ENCODE data around the gene CALY. TPM values are rescaled to one million over a fixed set of nuclear protein-coding genes. Genes with fewer than 3 reads are reported as not detected.

CALY gene
- total RNA-seq, 1 experiment from 2014 or later, result 1.9 TPM

GRCh38 chr10:133329491-133330202 is 7.0 kb downstream of the CALY start:
- DNase-seq (ENCODE audit: low read depth, low spot score) (no peak), ATAC-seq (peak; percentile 87)
- no TSS peak for BruUV-seq (replicated peaks)
- in situ Hi-C loops (cut with HindIII; ENCODE audit: low pct_unique_long_range_greater_than_20kb, low sequenced_read_pairs) (no loop called here), intact Hi-C loops (cut with micrococcal nuclease; ENCODE audit: unreplicated experiment) (no loop called here)
- ChIA-PET CTCF (interaction anchor here (0.6 to 1.3 kb wide), 7 partner anchors 14 to 187 kb away, joined by 3 to 7 read pairs (median 3); partner anchors contain the start of gene MTG1), POLR2A (no interaction called here)
- TF ChIP-seq TCF7L2 (IDR thresholded peaks at IDR 0.05; ENCODE audit: low read depth, low read length) (peak; percentile 47; the same call in 1 of the 2 replicates), POLR2AphosphoS5 (IDR thresholded peaks at IDR 0.05; ENCODE audit: low read depth, low read length) (no peak; the same call in 1 of the 2 replicates), CTCF (IDR thresholded peaks at IDR 0.05) (peak; percentile 100), REST (IDR thresholded peaks at IDR 0.05; ENCODE audit: insufficient read depth in 1 of 2, low read depth in 2 of 2, low read length in 1 of 2) (no peak), SIN3A (IDR thresholded peaks at IDR 0.05; ENCODE audit: borderline replicate concordance, insufficient read depth, low read depth, low read length) (no peak)
- no peaks in the 10 kb centered on the region for H3K36me3 ChIP-seq (ENCODE audit: control insufficient read depth, insufficient read depth, low read length)
- H3K27me3 ChIP-seq (ENCODE audit: control insufficient read depth, insufficient read depth, low read length), result peaks cover 8% of the 10 kb centered on the region
- H3K4me1 ChIP-seq (ENCODE audit: control insufficient read depth, insufficient read depth, low read length), result peaks cover 14% of the 10 kb centered on the region
- no peak overlapping the region for H3K27ac ChIP-seq (ENCODE audit: low read length)
- peak overlapping the region; percentile 12 to 48; a peak in 2 of 4 replicates for H3K4me3 ChIP-seq (ENCODE audit: low read depth in 2 of 2, low read length in 2 of 2)
- no peaks in the 10 kb centered on the region for H3K9me3 ChIP-seq (ENCODE audit: control insufficient read depth, insufficient read depth, low read depth, low read length)

GRCh38 chr10:133328358-133329343 is 8.0 kb downstream of the CALY start:
- BruUV-seq (replicated peaks), result no TSS peak
- H3K4me1 ChIP-seq (ENCODE audit: control insufficient read depth, insufficient read depth, low read length), result peaks cover 17% of the 10 kb centered on the region
- CTCF ChIA-PET, result interaction anchor here (0.6 to 1.3 kb wide), 6 partner anchors 15 to 188 kb away, joined by 3 to 7 read pairs (median 4); partner anchors contain the start of gene MTG1
- H3K36me3 ChIP-seq (ENCODE audit: control insufficient read depth, insufficient read depth, low read length), result no peaks in the 10 kb centered on the region
- intact Hi-C loops (cut with micrococcal nuclease; ENCODE audit: unreplicated experiment) (no loop called here), in situ Hi-C loops (cut with HindIII; ENCODE audit: low pct_unique_long_range_greater_than_20kb, low sequenced_read_pairs) (no loop called here)
- H3K4me3 ChIP-seq (ENCODE audit: low read depth in 2 of 2, low read length in 2 of 2), result no peak overlapping the region
- DNase-seq (ENCODE audit: low read depth, low spot score), result no peak
- H3K27ac ChIP-seq (ENCODE audit: low read length), result no peak overlapping the region
- ATAC-seq, result no peak
- no peaks in the 10 kb centered on the region for H3K9me3 ChIP-seq (ENCODE audit: control insufficient read depth, insufficient read depth, low read depth, low read length)
- peaks cover 8% of the 10 kb centered on the region for H3K27me3 ChIP-seq (ENCODE audit: control insufficient read depth, insufficient read depth, low read length)
- POLR2A ChIA-PET, result no interaction called here
- no peak for TF ChIP-seq TCF7L2 (IDR thresholded peaks at IDR 0.05; ENCODE audit: low read depth, low read length)
- TF ChIP-seq POLR2AphosphoS5 (IDR thresholded peaks at IDR 0.05; ENCODE audit: low read depth, low read length), result no peak
